GM19463 (cell line): ENCODE measurements around the gene MYH10.
"Not testable (repeated sequence)": the region's sequence is repeated elsewhere in the genome, so short reads cannot be mapped to it uniquely, and the experiment has no call there.

Experiments used
- ATAC-seq: cut with Tn5 transposase; IDR thresholded peaks from one replicate; pipeline ENCODE4 v1.9.1; 2021; ENCODE audit warnings: mild to moderate bottlenecking, moderate library complexity; ENCODE audit not compliant: unreplicated experiment

Gene MYH10

DNA sequence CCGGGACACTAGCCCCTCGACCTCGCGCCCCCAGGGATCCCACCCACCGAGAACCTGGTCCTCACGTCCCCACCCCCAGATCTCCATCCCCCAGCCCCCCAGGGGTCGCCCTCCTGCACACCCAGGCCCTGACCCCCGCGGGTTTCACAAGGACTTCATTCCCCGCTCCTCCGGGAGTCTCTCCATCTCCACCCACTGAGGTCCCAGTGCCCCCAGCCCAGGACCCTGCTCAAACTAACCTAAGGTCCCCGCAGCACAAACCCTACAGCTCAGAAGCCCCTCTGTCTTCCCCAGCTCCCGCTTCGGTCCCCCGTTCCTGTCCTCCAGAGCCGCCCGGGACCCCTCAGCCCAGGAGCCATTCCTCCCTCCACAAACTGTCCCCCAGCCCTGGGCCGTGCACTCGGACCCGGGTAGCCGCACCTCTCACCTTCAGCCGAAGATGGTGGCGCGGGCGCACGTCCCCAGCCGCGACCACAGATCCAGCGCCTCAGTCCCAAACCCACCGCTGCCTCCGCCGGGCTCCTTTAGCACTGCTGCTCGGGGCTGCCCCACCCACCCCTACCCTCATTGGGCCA lies at the start of gene MYH10:
TSS of gene MYH10 (minus strand) at position 499 of the 575 bp plus-strand sequence. CDS start 7,479 bp downstream, outside the sequence.
- no peak for ATAC-seq

DNA sequence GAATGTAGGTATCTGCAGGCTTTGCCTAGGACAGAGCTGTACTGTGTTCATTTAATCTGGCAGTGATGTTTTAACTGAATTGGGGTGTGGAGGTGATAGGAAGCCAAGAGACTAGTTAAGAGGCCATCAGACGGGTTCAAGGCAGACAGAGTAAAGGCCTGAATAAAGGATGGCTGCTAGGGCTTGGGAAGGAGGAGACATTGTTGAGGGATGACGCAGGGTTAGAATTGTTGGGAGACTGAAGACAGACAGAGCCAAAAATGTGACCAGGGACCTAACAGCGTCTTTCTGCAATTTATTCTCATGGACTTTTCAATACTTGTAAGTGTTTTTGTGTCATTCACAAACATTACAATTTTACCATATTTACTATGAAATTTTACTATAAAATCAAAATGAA lies 48.6 kb upstream of the MYH10 start:
- ATAC-seq = no peak

DNA sequence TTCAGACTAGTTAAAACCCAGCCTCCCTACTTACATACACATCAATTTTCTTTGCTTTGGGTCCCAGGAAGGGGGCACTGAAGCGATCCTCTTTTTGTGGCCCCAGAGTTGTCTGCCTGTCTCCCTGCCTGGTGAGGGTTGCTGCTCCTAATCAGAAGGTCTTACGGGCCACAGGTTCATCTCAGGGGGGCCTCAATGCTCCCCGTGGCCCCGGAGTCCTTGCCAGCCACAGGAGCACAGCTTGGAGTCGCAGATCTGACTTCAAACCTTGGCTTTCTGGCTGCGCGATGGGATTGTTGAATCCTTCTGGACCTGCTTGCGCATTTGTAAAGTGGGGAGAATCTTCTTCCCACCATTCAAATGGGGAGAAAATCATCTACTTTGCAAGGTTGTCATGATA lies 44.8 kb upstream of the MYH10 start:
- ATAC-seq = no peak

DNA sequence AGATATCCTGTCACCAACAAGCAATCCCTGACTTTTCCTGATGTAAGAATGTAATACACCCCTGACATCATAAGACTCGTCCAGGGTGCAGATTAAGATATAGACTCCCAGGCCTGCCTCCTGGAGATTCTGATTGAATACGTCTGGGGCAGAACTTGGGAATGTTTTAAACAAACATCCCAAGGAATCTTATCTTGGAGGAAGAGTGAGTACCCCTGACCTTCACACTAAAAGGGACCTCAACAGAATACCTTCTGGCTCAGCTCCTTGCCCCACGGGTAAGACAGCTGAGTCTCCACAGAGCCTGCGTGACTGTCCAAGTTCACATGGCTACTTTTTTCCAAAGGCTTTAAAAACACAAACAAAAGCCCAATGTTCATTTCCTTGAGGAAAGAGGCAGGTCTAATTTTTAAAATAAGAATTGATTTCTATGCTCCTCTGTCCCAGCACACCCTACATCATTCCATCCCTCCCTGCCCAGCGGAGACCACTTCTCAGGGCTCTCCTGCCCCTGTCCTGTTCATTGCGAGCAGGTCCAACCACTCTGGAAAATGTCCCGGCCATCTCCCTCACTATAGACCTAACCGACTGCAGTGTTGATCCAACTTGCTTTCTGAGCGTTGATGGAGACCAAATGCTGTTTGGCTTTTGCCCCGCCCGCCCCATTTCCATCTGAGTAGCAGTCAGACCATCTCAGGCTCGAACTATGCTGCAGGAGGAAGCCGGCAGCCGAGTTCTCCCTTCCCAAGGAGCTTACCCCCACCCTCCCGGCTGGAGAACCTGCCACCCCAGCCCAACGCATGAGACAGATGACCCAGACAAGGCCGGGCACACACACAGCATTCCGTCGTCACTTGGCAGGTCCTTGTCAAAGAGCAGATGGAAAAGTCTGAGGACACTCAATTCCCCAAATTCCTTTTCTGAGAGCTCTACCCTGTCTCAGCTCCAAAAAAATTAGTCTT lies 44.1 kb upstream of the MYH10 start:
- ATAC-seq = no peak

DNA sequence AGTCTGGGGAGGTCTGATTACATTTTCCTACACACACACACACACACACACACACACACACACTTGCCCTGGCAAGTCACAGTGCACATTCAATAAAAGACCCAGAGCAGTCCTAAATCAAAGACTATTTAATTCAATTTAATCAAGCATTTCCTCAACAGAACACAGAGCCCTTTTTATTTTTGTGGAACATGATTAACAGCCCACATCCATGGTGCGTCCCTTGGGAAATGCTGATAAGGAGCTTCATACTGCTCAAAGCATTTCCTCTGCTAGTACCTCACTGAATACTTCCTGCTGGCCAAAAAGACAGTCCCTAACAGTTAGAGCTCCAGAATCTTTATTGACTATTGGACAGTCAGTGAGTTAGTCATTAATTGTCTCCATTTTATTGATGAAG lies 43.1 kb upstream of the MYH10 start:
- no peak for ATAC-seq

DNA sequence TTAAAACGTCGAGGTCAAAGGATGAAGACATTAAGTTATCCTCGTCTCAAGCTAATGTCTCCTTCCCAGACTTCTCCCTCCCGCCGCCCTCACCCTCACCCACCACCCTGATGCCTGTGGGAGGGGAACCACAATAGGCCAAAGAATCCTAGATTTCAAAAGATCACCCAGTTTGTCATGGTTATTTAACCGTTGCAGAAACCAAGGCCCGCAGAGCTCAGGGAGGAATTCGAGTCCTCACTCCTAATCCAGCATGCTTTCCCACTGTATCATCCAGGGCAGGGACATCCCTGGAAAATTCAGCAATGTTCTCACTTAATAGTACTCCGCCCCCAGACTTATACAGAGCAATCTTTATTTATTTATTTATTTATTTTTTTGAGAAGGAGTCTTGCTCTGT lies 41.8 kb upstream of the MYH10 start:
- ATAC-seq = no peak

DNA sequence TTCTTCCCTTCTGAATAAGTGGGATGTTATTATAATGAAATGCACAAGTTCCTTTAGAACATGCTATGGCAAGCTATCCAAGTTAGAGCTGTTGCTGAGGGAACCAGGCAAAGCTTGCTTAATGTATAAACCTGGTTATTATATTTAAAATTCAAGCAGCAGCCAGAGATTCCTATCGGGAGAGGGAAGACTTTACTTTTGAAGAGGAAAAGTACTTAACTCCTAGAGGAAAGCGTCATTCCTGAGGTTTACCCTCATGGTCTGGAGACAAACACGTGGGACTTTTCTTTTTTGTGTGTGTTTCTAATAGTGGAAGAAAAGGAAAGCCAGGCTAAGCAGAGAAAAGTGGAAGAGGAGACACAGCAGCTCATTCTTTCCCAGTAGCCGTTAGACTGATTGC lies 39.9 kb upstream of the MYH10 start:
- ATAC-seq = no peak

DNA sequence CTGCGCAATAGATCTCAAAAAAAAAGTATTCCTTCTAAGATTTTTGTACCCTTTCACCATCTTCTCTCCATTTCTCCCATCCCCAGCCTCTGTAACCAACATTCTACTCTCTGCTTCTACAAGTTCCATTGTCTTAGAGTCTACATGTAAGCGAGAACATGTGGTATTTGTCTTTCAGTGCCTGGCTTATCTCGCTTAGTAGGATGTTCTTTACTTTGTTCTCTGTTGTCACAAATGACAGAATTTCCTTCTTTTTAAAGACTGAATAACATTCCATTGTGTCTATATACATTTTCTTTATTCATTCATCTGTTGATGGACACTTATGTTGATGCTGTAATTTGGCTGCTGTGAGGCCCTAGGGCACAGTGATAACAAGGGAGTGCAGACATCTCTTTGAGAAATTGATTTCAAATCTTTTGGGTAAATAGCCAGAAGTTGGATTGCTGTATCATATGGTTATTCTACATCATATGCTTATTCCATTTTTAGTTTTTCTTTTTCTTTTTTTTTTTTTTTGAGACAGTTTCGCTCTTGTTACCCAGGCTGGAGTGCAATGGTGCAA lies 37.7 kb upstream of the MYH10 start:
- no peak for ATAC-seq

DNA sequence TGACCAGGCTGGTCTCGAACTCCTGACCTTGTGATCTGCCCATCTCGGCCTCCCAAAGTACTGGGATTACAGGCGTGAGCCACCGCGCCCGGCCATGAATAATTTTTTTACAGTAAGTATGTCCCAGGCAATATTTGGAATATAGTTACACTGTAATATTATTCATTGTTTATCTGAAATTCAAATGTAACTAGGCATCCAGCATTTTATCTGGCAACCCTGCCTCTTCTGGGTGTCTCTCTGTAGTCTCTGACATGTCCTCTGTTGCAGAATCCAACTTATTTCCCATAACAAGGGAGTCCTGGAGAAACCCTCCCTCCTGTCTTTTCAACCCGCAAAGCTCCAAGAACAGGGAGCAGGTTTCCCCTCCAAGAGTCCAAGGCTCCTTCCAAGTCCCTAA lies 36.9 kb upstream of the MYH10 start:
- ATAC-seq = no peak

DNA sequence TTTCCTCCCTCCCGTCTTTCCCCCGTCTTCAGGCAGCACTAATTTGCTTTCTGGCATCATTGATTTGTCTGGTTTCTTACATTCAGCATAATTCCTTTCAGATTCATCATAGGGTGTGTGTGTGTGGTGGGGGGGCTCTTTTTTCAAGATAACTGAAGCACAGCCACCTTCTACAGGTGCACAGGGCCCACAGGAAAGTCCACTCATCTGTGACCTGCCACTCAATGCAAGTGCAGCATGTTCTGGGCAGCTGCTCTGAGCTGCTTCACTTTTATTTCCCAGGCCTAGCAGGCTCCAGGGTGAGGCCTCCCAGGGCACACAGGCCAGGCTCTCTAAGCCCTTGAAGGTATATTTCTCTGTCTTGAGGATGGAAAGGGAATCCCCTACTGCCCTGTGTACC lies 35.2 kb upstream of the MYH10 start:
- no peak for ATAC-seq

DNA sequence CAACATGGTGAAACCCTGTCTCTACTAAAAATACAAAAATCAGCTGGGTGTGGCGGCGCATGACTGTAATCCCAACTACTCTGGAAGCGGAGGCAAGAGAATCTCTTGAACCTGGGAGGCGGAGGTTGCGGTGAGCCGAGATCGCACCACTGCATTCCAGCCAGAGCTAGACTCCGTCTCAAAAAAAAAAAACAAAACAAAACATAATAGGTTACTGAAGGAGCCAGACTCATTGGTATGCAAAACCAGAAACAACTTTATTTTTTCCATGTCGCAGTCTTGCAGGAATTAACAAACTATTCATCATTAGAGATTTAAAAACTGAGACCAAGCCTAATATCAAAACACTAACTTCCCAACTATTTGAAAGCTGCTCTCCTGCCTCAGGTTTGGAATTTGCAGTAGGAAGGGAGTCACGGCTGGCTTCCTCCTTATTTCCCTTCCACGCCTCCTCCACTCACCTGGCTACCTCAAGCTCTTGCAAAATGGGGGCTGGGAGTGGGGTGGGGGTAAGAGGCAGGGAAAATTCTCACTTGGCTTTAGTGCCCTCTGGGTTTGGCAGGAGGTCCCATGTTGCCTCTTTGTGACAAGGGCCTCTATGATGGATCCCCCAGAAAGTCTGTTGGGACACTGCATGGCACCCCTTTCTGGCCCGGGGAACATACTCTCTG lies 34.1 kb upstream of the MYH10 start:
- no peak for ATAC-seq

DNA sequence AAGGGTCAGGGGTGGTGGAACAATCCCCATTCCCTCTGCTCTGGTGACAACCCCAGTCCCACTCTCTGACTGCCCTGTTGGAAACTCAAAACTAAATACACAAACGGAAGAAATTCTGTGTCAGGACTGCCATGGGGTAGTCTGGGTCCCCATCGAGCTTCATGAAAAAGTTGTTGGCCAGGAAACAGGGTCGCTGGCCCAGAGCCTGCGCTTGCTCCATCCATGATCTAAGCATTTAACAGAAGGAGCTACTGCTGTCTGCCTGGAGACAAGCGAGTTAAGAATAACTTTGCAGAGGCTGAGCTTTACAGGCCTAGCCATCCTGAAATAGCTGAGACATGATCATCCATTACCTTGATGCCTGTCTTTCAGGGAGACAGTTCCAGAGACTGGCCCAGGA lies 32.4 kb upstream of the MYH10 start:
- ATAC-seq = no peak

DNA sequence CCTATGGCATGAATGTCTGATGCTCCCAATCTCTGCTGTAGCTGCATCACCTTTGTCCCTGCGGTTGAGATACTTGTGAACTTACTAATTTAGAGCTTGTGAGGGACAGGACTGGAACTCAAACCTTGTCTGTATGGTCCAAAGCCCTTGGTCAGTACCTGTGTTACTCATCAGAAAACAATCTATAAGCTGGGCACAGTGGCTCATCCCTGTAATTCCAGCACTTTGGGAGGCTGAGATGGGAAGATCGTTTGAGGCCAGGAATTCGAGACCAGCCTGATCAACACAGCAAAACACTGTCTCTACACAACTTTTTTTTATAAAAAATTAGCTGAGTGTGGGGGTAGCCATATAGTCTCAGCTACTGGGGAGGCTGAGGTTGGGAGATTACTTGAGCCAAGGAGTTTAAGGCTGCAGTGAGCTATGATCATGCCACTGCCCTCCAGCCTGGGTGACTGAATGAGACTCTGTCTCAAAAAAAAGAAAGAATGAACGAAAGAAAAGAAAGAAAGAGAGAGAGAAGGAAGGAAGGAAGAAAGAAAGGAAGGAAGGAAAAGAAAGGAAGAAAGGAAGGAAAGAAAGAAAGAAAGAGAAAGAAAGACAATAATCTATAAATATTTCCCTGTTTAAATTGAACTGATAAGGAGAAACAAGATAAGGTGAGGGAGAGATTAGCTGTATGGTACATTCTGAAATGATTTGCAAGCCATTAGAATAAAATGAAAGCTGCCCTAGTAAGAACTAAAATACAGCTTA lies 31.7 kb upstream of the MYH10 start:
- no peak for ATAC-seq

DNA sequence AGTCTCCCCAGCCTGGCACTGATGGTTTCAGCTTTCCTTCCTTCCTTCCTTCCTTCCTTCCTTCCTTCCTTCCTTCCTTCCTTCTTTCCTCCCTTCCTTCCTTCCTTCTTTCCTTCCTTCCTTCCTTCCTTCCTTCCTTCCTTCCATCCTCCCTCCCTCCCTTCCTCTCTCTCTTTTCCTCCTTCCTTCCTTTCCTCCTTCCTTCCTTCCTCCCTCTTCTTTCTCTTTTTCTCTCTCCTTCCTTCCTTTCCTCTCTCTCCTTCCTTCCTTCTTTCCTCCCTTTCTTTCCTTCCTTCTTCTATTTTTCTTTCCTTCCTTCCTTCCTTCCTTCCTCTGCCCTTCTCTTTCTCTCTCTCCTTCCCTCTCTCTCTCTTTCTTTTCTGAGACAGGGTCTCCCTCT lies 30.2 kb upstream of the MYH10 start:
- not testable (repeated sequence) for ATAC-seq

DNA sequence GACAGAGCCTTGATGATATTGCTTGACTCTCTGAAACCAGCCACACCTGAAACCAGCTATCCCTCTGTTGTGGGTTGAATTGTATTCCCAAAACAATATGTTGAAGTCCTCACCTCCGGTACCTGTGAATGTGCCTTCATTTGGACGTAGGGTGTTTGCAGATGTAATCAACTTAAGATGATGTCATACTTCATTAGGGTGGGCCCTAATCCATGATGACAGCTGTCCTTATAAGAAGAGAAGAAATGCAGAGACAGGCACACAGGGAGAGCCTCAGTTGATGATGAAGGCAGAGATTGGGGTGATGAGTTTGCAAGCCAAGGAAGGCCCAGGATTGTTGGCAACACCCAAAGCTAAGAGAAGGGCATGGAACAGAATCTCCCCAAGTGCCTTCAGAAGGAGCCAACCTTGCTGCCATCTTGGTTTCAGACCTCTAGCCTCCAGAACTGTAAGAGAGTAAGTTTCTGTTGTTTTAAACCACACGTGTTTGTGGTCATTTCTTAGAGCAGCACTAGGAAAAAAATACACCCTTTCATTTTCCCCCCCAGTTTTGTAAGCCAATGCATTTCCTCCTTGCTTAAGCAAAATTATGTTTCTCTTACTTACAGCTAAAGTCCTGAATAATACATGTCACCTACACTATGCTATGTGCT lies 29.4 kb upstream of the MYH10 start:
- ATAC-seq = no peak

DNA sequence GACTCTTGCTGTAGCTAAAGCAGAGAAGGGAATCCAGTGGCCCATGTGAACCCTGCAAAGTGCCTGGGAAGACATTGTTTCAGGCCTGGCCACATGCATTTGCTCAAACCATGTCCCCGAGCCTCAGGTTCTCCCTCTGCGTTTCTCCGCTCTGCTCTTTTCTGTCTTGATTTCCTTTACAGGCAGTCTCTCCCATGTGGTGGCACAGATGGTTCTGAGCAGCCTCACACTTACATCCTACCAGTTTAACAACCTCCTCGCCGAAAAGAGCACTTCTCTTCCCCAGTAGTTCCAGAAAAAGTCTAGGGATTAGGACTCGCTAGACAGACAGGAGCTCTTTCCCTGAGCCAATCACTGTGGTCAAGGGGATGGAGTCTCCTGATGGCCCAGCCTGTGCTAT lies 28.3 kb upstream of the MYH10 start:
- ATAC-seq = no peak

DNA sequence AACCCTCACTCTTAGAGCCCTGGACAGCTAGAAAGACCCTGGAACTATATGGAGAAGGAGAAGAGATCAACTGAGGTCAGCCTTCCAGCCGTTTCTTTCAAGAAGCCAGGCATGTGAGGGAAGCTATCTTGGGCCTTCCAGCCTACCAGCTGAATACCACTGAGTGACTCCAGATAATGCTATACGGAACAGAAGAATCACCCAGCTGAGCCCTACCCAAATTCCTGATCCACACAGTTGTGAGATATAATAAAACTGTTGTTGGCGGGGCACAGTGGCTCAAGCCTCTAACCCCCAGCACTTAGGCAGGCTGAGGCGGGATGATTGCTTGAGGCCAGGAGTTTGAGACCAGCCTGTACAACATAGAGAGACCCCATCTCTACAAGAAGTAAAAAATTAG lies 26.2 kb upstream of the MYH10 start:
- ATAC-seq = no peak

DNA sequence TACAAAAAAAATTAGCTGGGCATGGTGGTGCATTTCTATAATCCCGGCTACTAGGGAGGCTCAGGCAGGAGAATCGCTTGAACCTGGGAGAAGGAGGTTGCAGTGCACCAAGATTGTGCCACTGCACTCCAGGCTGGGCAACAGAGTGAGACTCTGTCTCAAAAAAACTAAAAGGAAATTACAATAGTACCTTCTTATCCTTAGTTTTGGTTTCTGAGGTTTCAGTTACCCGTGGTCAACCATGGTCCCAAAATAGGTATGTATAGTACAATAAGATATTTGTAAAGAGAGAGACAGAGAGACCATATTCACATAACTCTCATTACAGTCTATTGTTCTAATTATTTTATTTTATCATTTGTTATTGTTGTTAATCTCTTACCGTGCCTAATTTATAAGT lies 24.3 kb upstream of the MYH10 start:
- no peak for ATAC-seq

DNA sequence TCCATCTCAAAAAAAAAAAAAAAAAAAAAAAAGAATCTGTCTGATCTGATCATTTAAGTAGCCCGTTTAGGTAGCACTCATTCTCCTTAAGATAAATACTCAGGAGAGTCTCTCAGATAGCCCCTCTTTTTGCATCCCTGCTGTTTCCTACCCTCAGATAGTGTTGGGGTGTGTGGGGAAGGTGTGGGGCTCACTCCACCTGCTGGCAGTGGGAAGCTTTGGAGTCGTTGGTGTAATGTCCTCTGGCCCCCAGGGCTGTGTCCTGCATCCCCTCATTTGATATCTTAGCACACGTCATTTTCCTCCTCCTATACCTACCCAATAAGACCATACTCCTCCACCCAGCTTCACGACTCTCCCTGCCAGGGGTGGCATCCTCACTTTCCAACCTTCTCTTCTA lies 20.5 kb upstream of the MYH10 start:
- ATAC-seq = no peak

DNA sequence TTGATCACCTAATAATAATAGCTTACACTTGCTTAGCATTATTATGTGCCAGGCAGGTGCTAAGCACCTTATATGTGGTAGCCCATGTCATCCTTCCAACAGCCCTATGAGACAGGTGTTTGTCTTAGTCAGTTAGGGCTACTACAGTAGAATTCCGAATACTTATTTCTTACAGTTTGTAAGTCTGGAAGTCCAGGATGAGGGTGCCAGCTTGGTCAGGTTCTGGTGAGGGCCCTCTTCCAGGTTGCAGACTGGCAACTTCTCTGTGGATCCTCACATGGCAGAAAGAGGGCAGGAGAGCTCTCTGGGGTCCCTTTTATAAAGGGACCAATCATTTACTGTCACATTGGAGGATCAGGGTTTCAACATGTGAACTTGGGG lies 19.6 kb upstream of the MYH10 start:
- ATAC-seq = no peak
